ENCODE measurements around the gene AKAP6. TPM values are rescaled to one million over a fixed set of nuclear protein-coding genes. Genes with fewer than 3 reads are reported as not detected.
A peak's percentile ranks its signal among the peaks of the same experiment; 100 is the strongest.

Gene AKAP6
- total RNA-seq, 1 donor from 2014 or later: 2.8 TPM

GRCh38 chr14:32696325-32697091 lies 367.4 kb downstream of the AKAP6 start:
- no peak overlapping the region for H3K4me3 ChIP-seq (ENCODE audit: insufficient read depth, low read depth, low read length)

GRCh38 chr14:32697114-32697513 lies 368.0 kb downstream of the AKAP6 start:
- Mint-ChIP-seq H3K27ac (ENCODE audit: unreplicated experiment) (peak overlapping the region; percentile 54), H3K4me1 (ENCODE audit: low read depth, unreplicated experiment) (peaks cover 53% of the 10 kb centered on the region), H3K4me3 (ENCODE audit: unreplicated experiment) (no peak overlapping the region), H3K36me3 (ENCODE audit: low read depth, unreplicated experiment) (no peaks in the 10 kb centered on the region), H3K9me3 (ENCODE audit: unreplicated experiment) (no peaks in the 10 kb centered on the region), H3K27me3 (ENCODE audit: low read depth, unreplicated experiment) (no peaks in the 10 kb centered on the region)
- no peaks in the 10 kb centered on the region for H3K36me3 ChIP-seq (ENCODE audit: insufficient read depth, low read length)
- H3K4me2 ChIP-seq (ENCODE audit: low read length): no peak overlapping the region
- peak; percentile 23 for FAIRE-seq
- H3K79me2 ChIP-seq (ENCODE audit: insufficient read depth, low read length): no peaks in the 10 kb centered on the region
- no peaks in the 10 kb centered on the region for H3K9me3 ChIP-seq (ENCODE audit: insufficient read depth, low read depth, low read length)
- H2AFZ ChIP-seq (ENCODE audit: low read depth, low read length): no peak overlapping the region
- H4K20me1 ChIP-seq (ENCODE audit: insufficient read depth, low read length): no peaks in the 10 kb centered on the region
- H3K27ac ChIP-seq (ENCODE audit: low read depth, low read length): peak overlapping the region; percentile 75
- TF ChIP-seq CTCF (IDR thresholded peaks at IDR 0.05; ENCODE audit: insufficient read depth, low read depth, low read length) (no peak), EZH2 (IDR thresholded peaks at IDR 0.05; ENCODE audit: insufficient read depth, low read length) (no peak)
- DNase-seq (ENCODE audit: low read depth): no peak
- H3K27me3 ChIP-seq (ENCODE audit: insufficient read depth, low read length): no peaks in the 10 kb centered on the region
- no peak overlapping the region for H3K4me3 ChIP-seq (ENCODE audit: insufficient read depth, low read depth, low read length)
- H3K9ac ChIP-seq (ENCODE audit: low read length): no peak overlapping the region
- H3K4me1 ChIP-seq (ENCODE audit: insufficient read depth, low read length): peaks cover 44% of the 10 kb centered on the region

More at GRCh38 chr14:32696325-32697091, 367.4 kb downstream of the AKAP6 start:
- Histone ChIP-seq H3K79me2 (ENCODE audit: insufficient read depth, low read length) (no peaks in the 10 kb centered on the region), H3K27ac (ENCODE audit: low read depth, low read length) (peak overlapping the region; percentile 75), H3K36me3 (ENCODE audit: insufficient read depth, low read length) (no peaks in the 10 kb centered on the region), H4K20me1 (ENCODE audit: insufficient read depth, low read length) (no peaks in the 10 kb centered on the region), H3K4me1 (ENCODE audit: insufficient read depth, low read length) (peaks cover 39% of the 10 kb centered on the region), H3K4me2 (ENCODE audit: low read length) (no peak overlapping the region), H3K9me3 (ENCODE audit: insufficient read depth, low read depth, low read length) (no peaks in the 10 kb centered on the region), H3K9ac (ENCODE audit: low read length) (no peak overlapping the region), H2AFZ (ENCODE audit: low read depth, low read length) (no peak overlapping the region), H3K27me3 (ENCODE audit: insufficient read depth, low read length) (no peaks in the 10 kb centered on the region)
- Mint-ChIP-seq H3K4me1 (ENCODE audit: low read depth, unreplicated experiment) (peaks cover 48% of the 10 kb centered on the region), H3K27ac (ENCODE audit: unreplicated experiment) (no peak overlapping the region), H3K9me3 (ENCODE audit: unreplicated experiment) (no peaks in the 10 kb centered on the region), H3K27me3 (ENCODE audit: low read depth, unreplicated experiment) (no peaks in the 10 kb centered on the region), H3K36me3 (ENCODE audit: low read depth, unreplicated experiment) (no peaks in the 10 kb centered on the region), H3K4me3 (ENCODE audit: unreplicated experiment) (no peak overlapping the region)
- no peak for FAIRE-seq
- TF ChIP-seq CTCF (IDR thresholded peaks at IDR 0.05; ENCODE audit: insufficient read depth, low read depth, low read length) (no peak), EZH2 (IDR thresholded peaks at IDR 0.05; ENCODE audit: insufficient read depth, low read length) (no peak)
- DNase-seq (ENCODE audit: low read depth): no peak

GRCh38 chr14:32697704-32698103 lies 368.6 kb downstream of the AKAP6 start:
- peaks cover 46% of the 10 kb centered on the region for H3K4me1 ChIP-seq (ENCODE audit: insufficient read depth, low read length)
- H3K36me3 ChIP-seq (ENCODE audit: insufficient read depth, low read length): no peaks in the 10 kb centered on the region
- H3K4me3 ChIP-seq (ENCODE audit: insufficient read depth, low read depth, low read length): no peak overlapping the region
- H3K27me3 ChIP-seq (ENCODE audit: insufficient read depth, low read length): no peaks in the 10 kb centered on the region
- Mint-ChIP-seq H3K4me1 (ENCODE audit: low read depth, unreplicated experiment) (peaks cover 55% of the 10 kb centered on the region), H3K27me3 (ENCODE audit: low read depth, unreplicated experiment) (no peaks in the 10 kb centered on the region), H3K36me3 (ENCODE audit: low read depth, unreplicated experiment) (no peaks in the 10 kb centered on the region), H3K4me3 (ENCODE audit: unreplicated experiment) (no peak overlapping the region), H3K9me3 (ENCODE audit: unreplicated experiment) (no peaks in the 10 kb centered on the region), H3K27ac (ENCODE audit: unreplicated experiment) (peak overlapping the region; percentile 28)
- FAIRE-seq: peak; percentile 96
- peak overlapping the region; percentile 75 for H3K27ac ChIP-seq (ENCODE audit: low read depth, low read length)
- H2AFZ ChIP-seq (ENCODE audit: low read depth, low read length): no peak overlapping the region
- no peak overlapping the region for H3K9ac ChIP-seq (ENCODE audit: low read length)
- H3K9me3 ChIP-seq (ENCODE audit: insufficient read depth, low read depth, low read length): no peaks in the 10 kb centered on the region
- H3K4me2 ChIP-seq (ENCODE audit: low read length): peak overlapping the region; percentile 70
- no peaks in the 10 kb centered on the region for H4K20me1 ChIP-seq (ENCODE audit: insufficient read depth, low read length)
- no peak for TF ChIP-seq CTCF (IDR thresholded peaks at IDR 0.05; ENCODE audit: insufficient read depth, low read depth, low read length)
- TF ChIP-seq EZH2 (IDR thresholded peaks at IDR 0.05; ENCODE audit: insufficient read depth, low read length): no peak
- peak; percentile 91 for DNase-seq (ENCODE audit: low read depth)
- no peaks in the 10 kb centered on the region for H3K79me2 ChIP-seq (ENCODE audit: insufficient read depth, low read length)
